Measurements from ENCODE around the gene ASTN2.

ASTN2 gene

GRCh38 chr9:116860509-116861120 is 554.2 kb downstream of the ASTN2 start:
- Histone ChIP-seq H3K4me3 (ENCODE audit: low read length) (no peak overlapping the region), H3K27ac (ENCODE audit: low read length) (no peak overlapping the region), H3F3A (ENCODE audit: insufficient read depth, low read length) (no peaks in the 10 kb centered on the region), H3K4me1 (ENCODE audit: low read length) (no peaks in the 10 kb centered on the region), H4K20me1 (ENCODE audit: insufficient read depth, low read length) (no peaks in the 10 kb centered on the region), H3K79me2 (ENCODE audit: low read length) (no peaks in the 10 kb centered on the region), H3K9ac (ENCODE audit: low read length) (no peak overlapping the region), H3K27me3 (replicated peaks; ENCODE audit: insufficient read depth, low read length) (no peaks in the 10 kb centered on the region), H2AFZ (ENCODE audit: low read length) (no peak overlapping the region), H3K9me3 (replicated peaks; ENCODE audit: insufficient read depth, low read length) (no peaks in the 10 kb centered on the region), H3K4me2 (ENCODE audit: low read depth, low read length) (no peak overlapping the region), H3K36me3 (replicated peaks; ENCODE audit: insufficient read depth, low read length) (no peaks in the 10 kb centered on the region), H3K9me2 (replicated peaks; ENCODE audit: insufficient read depth, low read length) (no peaks in the 10 kb centered on the region)
- TF ChIP-seq EZH2 (optimal IDR thresholded peaks at IDR 0.05; ENCODE audit: low read depth, low read length) (no peak), CTCF (IDR thresholded peaks at IDR 0.05; ENCODE audit: low read length) (peak; percentile 64)
- DNase-seq: no peak

DNA sequence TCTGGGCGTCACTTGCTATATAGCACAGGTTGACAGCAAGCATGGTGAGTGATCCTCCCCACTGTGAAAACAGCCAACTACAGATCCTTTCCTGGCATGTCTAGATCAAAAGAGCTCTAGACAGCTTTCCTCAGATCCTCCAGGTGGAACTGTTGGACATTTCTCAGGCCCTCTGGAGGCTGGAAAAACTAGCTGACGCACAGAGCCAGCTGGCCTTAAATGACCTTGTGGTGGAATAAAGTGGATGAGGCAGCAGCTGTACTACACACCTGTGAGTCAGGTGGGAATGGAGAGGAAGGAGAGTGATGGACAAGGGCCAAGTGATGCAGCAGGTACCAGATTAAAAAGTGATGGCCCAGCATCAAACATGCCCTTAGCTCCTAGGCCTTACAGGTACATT is 555.1 kb downstream of the ASTN2 start:
- Histone ChIP-seq H2AFZ (ENCODE audit: low read length) (no peak overlapping the region), H3F3A (ENCODE audit: insufficient read depth, low read length) (no peaks in the 10 kb centered on the region), H3K36me3 (replicated peaks; ENCODE audit: insufficient read depth, low read length) (no peaks in the 10 kb centered on the region), H3K79me2 (ENCODE audit: low read length) (no peaks in the 10 kb centered on the region), H3K9ac (ENCODE audit: low read length) (no peak overlapping the region), H3K4me3 (ENCODE audit: low read length) (no peak overlapping the region), H3K9me2 (replicated peaks; ENCODE audit: insufficient read depth, low read length) (no peaks in the 10 kb centered on the region), H3K9me3 (replicated peaks; ENCODE audit: insufficient read depth, low read length) (no peaks in the 10 kb centered on the region), H3K27me3 (replicated peaks; ENCODE audit: insufficient read depth, low read length) (no peaks in the 10 kb centered on the region), H3K27ac (ENCODE audit: low read length) (no peak overlapping the region), H3K4me2 (ENCODE audit: low read depth, low read length) (no peak overlapping the region), H3K4me1 (ENCODE audit: low read length) (no peaks in the 10 kb centered on the region), H4K20me1 (ENCODE audit: insufficient read depth, low read length) (no peaks in the 10 kb centered on the region)
- TF ChIP-seq EZH2phosphoT487 (IDR thresholded peaks at IDR 0.05; ENCODE audit: low read length) (no peak), EZH2 (optimal IDR thresholded peaks at IDR 0.05; ENCODE audit: low read depth, low read length) (no peak), CTCF (IDR thresholded peaks at IDR 0.05; ENCODE audit: low read length) (no peak)
- no peak for DNase-seq

- no peaks in the 10 kb centered on the region for H4K20me1 ChIP-seq (ENCODE audit: insufficient read depth, low read length)
- no peak overlapping the region for H2AFZ ChIP-seq (ENCODE audit: low read length)
- H3K4me1 ChIP-seq (ENCODE audit: low read length): no peaks in the 10 kb centered on the region
- H3K4me3 ChIP-seq (ENCODE audit: low read length): no peak overlapping the region
- no peak overlapping the region for H3K4me2 ChIP-seq (ENCODE audit: low read depth, low read length)
- no peak for TF ChIP-seq EZH2 (optimal IDR thresholded peaks at IDR 0.05; ENCODE audit: low read depth, low read length)
- no peak for TF ChIP-seq CTCF (IDR thresholded peaks at IDR 0.05; ENCODE audit: low read length)
- no peak for TF ChIP-seq EZH2phosphoT487 (IDR thresholded peaks at IDR 0.05; ENCODE audit: low read length)
- no peaks in the 10 kb centered on the region for H3K9me2 ChIP-seq (replicated peaks; ENCODE audit: insufficient read depth, low read length)
- H3K9me3 ChIP-seq (replicated peaks; ENCODE audit: insufficient read depth, low read length): no peaks in the 10 kb centered on the region
- no peaks in the 10 kb centered on the region for H3K27me3 ChIP-seq (replicated peaks; ENCODE audit: insufficient read depth, low read length)
- no peak for DNase-seq
- no peak overlapping the region for H3K27ac ChIP-seq (ENCODE audit: low read length)
- H3F3A ChIP-seq (ENCODE audit: insufficient read depth, low read length): no peaks in the 10 kb centered on the region
- H3K36me3 ChIP-seq (replicated peaks; ENCODE audit: insufficient read depth, low read length): no peaks in the 10 kb centered on the region
- no peak overlapping the region for H3K9ac ChIP-seq (ENCODE audit: low read length)
- no peaks in the 10 kb centered on the region for H3K79me2 ChIP-seq (ENCODE audit: low read length)
These were observed 557.5 kb downstream of the ASTN2 start for GRCh38 chr9:116857321-116857720.

Data from MM.1S (cell line).